HepG2 (cell line): Measurements from ENCODE around the gene APOC4. TPM values are rescaled to one million over a fixed set of nuclear protein-coding genes. Genes with fewer than 3 reads are reported as not detected.
A peak's percentile ranks its signal among the peaks of the same experiment; 100 is the strongest.

ENCODE experiments used
- AHR ChIP-seq: IDR thresholded peaks from 2 replicates; pipeline ENCODE4 v1.6.1; 2018; ENCODE audit warnings: missing genetic modification reagents, missing compliant biosample characterization
- AKAP8 ChIP-seq: sonication (generic); formaldehyde crosslinking; IDR thresholded peaks from 2 replicates; pipeline ENCODE4 v1.5.1; 2020; ENCODE audit warnings: mild to moderate bottlenecking, missing genetic modification reagents
- ARID4A ChIP-seq: sonication (generic); formaldehyde crosslinking; IDR thresholded peaks from 2 replicates; pipeline ENCODE4 v1.5.0; 2020; ENCODE audit warnings: mild to moderate bottlenecking, missing genetic modification reagents, borderline replicate concordance
- DBP ChIP-seq: sonication (generic); formaldehyde crosslinking; IDR thresholded peaks from 2 replicates; pipeline ENCODE4 v1.4.0; 2020; ENCODE audit warnings: missing genetic modification reagents; ENCODE audit errors: not compliant biosample characterization
- IRF9 ChIP-seq: sonication (generic); formaldehyde crosslinking; IDR thresholded peaks from 2 replicates; pipeline ENCODE4 v1.8.0; 2022; ENCODE audit warnings: missing genetic modification reagents, mild to moderate bottlenecking, borderline replicate concordance
- KAT7 ChIP-seq: IDR thresholded peaks from 2 replicates; pipeline ENCODE4 v1.6.1; 2018; ENCODE audit warnings: borderline replicate concordance, missing compliant biosample characterization
- NBN ChIP-seq: fragments of 450-650 bp; conservative IDR thresholded peaks from 2 replicates; pipeline ENCODE4 v1.6.1; 2017
- NFE2 ChIP-seq: sonication (generic); formaldehyde crosslinking; IDR thresholded peaks from 2 replicates; pipeline ENCODE4 v1.4.0; 2020; ENCODE audit warnings: missing genetic modification reagents
- RARG ChIP-seq: sonication (generic); formaldehyde crosslinking; IDR thresholded peaks from 2 replicates; pipeline ENCODE4 v1.4.0; 2020; ENCODE audit warnings: low read depth, mild to moderate bottlenecking, missing genetic modification reagents
- SAFB2 ChIP-seq: sonication (generic); formaldehyde crosslinking; IDR thresholded peaks from 2 replicates; pipeline ENCODE4 v1.5.1; 2020; ENCODE audit warnings: missing genetic modification reagents, low read depth, mild to moderate bottlenecking, borderline replicate concordance
- SNAPC4 ChIP-seq: sonication (generic); formaldehyde crosslinking; IDR thresholded peaks from 2 replicates; pipeline ENCODE4 v1.4.0; 2020; ENCODE audit warnings: mild to moderate bottlenecking, missing genetic modification reagents
- SOX5 ChIP-seq: IDR thresholded peaks from 2 replicates; pipeline ENCODE4 v1.6.1; 2016; ENCODE audit warnings: borderline replicate concordance
- TIGD3 ChIP-seq: sonication (generic); formaldehyde crosslinking; IDR thresholded peaks from 2 replicates; pipeline ENCODE4 v1.5.1; 2020; ENCODE audit warnings: mild to moderate bottlenecking, missing genetic modification reagents, borderline replicate concordance
- ZC3H4 ChIP-seq: sonication (generic); formaldehyde crosslinking; IDR thresholded peaks from 2 replicates; pipeline ENCODE4 v1.4.0; 2020; ENCODE audit warnings: missing genetic modification reagents, borderline replicate concordance
- ZSCAN22 ChIP-seq: sonication (generic); formaldehyde crosslinking; IDR thresholded peaks from 2 replicates; pipeline ENCODE4 v1.4.0; 2020; ENCODE audit warnings: mild to moderate bottlenecking, missing genetic modification reagents
- polyA plus RNA-seq, 8 experiments: library from polyadenylated mRNA; depleted of rRNA in 3 of 8; stranded (reverse) in 7 of 8; unstranded in 1 of 8; fragments of >200 nt; fragmentation: Illumina TruSeq in 4 of 8; extraction: Trizol in 4 of 8; gene quantifications; 2 replicates each; pipeline versions ENCODE4 v1.2.1 to v1.2.3, GENCODE V29; 2011 to 2016; ENCODE audit warnings: low read depth in 4 of 8, missing spikeins in 1 of 8, mixed read lengths in 1 of 8; ENCODE audit not compliant: insufficient read depth in 1 of 8
- total RNA-seq, 5 experiments: library from RNA; depleted of rRNA; stranded (reverse); fragments of >200 nt; fragmentation: Illumina TruSeq; extraction: Trizol; gene quantifications; 2 replicates each; pipeline ENCODE4 v1.2.3, GENCODE V29; 2016; ENCODE audit warnings: low read depth in 1 of 5

Gene APOC4
- total and polyA plus RNA-seq, 2 of the 13 experiments (the other 11 are each of a cell fraction or from before 2014, with no cell fraction given): 0.46 TPM; not detected in 1

- TF ChIP-seq ZC3H4 (0 out of 2 replicates have a peak, but pooled peaks have one; percentile 36), NFE2 (CRISPR knock-in tag) (no peak), ARID4A (CRISPR knock-in tag) (peak; percentile 82; the same call in 1 of the 2 replicates), AHR (CRISPR knock-in tag) (no peak), NBN (no peak), ZSCAN22 (CRISPR knock-in tag) (peak; percentile 67; the same call in 1 of the 2 replicates), AKAP8 (CRISPR knock-in tag) (peak; percentile 91), TIGD3 (CRISPR knock-in tag) (no peak), IRF9 (0 out of 2 replicates have a peak, but pooled peaks have one; percentile 28), RARG (no peak), SOX5 (peak; percentile 64), SNAPC4 (CRISPR knock-in tag) (peak; percentile 57; the same call in 1 of the 2 replicates), DBP (CRISPR knock-in tag) (no peak), SAFB2 (CRISPR knock-in tag) (peak; percentile 88), KAT7 (no peak; the same call in none of the 2 replicates)
Measured at GRCh38 chr19:44903602-44904425, 38.2 kb upstream of the APOC4 start (continued).
